ENCODE data around the gene BABAM1. TPM values are rescaled to one million over a fixed set of nuclear protein-coding genes. Genes with fewer than 3 reads are reported as not detected.
A peak's percentile ranks its signal among the peaks of the same experiment; 100 is the strongest.

BABAM1 gene
- total and polyA plus RNA-seq, 2 donors (not counting 1 experiment from before 2014, with no cell fraction given): 68.8 to 74.3 TPM

- H3K27ac ChIP-seq (ENCODE audit: insufficient read depth, low read length): no peak overlapping the region
- no peak overlapping the region for H3K9ac ChIP-seq (ENCODE audit: insufficient read depth, low read length)
- no peak overlapping the region for H3K4me2 ChIP-seq (ENCODE audit: extremely low read depth, insufficient read depth, low read length)
- no peak overlapping the region for H3K4me3 ChIP-seq (replicated peaks in 1 of 4; ENCODE audit: control extremely low read depth in 1 of 4, insufficient read depth in 1 of 4, low read depth in 3 of 4, low read length in 4 of 4)
- TF ChIP-seq EZH2 (IDR thresholded peaks at IDR 0.05; ENCODE audit: low read length, missing control alignments): no peak
- TF ChIP-seq CTCF (conservative IDR thresholded peaks at IDR 0.05 in 1 of 2, IDR thresholded peaks at IDR 0.05 in 1 of 2; ENCODE audit: low read depth in 1 of 2, low read length in 2 of 2): no peak
- no peak overlapping the region for H2AFZ ChIP-seq (ENCODE audit: low read length)
- H3K79me2 ChIP-seq (ENCODE audit: control insufficient read depth, insufficient read depth, low read length): no peaks in the 10 kb centered on the region
- no peak for DNase-seq (ENCODE audit: low read depth in 2 of 2)
- peaks cover 18% of the 10 kb centered on the region for H3K36me3 ChIP-seq (ENCODE audit: control insufficient read depth, insufficient read depth, low read length)
- H4K20me1 ChIP-seq (ENCODE audit: control insufficient read depth, extremely low read depth, insufficient read depth, low read length): no peaks in the 10 kb centered on the region
- no peaks in the 10 kb centered on the region for H3K4me1 ChIP-seq (ENCODE audit: control insufficient read depth, extremely low read depth, insufficient read depth, low read length)
- no peaks in the 10 kb centered on the region for H3K9me3 ChIP-seq (ENCODE audit: control insufficient read depth, insufficient read depth, low read depth, low read length)
- H3K27me3 ChIP-seq (ENCODE audit: control insufficient read depth, insufficient read depth, low read length): no peaks in the 10 kb centered on the region
These were observed 8.4 kb downstream of the BABAM1 start for GRCh38 chr19:17275441-17276175.

- H3K9ac ChIP-seq (ENCODE audit: insufficient read depth, low read length): no peak overlapping the region
- DNase-seq (ENCODE audit: low read depth in 2 of 2): no peak
- no peaks in the 10 kb centered on the region for H3K4me1 ChIP-seq (ENCODE audit: control insufficient read depth, extremely low read depth, insufficient read depth, low read length)
- no peak overlapping the region for H2AFZ ChIP-seq (ENCODE audit: low read length)
- H3K27ac ChIP-seq (ENCODE audit: insufficient read depth, low read length): no peak overlapping the region
- H3K4me3 ChIP-seq (replicated peaks in 1 of 4; ENCODE audit: control extremely low read depth in 1 of 4, insufficient read depth in 1 of 4, low read depth in 3 of 4, low read length in 4 of 4): no peak overlapping the region
- no peaks in the 10 kb centered on the region for H3K79me2 ChIP-seq (ENCODE audit: control insufficient read depth, insufficient read depth, low read length)
- peaks cover 9% of the 10 kb centered on the region for H3K36me3 ChIP-seq (ENCODE audit: control insufficient read depth, insufficient read depth, low read length)
- H4K20me1 ChIP-seq (ENCODE audit: control insufficient read depth, extremely low read depth, insufficient read depth, low read length): no peaks in the 10 kb centered on the region
- no peaks in the 10 kb centered on the region for H3K27me3 ChIP-seq (ENCODE audit: control insufficient read depth, insufficient read depth, low read length)
- no peaks in the 10 kb centered on the region for H3K9me3 ChIP-seq (ENCODE audit: control insufficient read depth, insufficient read depth, low read depth, low read length)
- no peak overlapping the region for H3K4me2 ChIP-seq (ENCODE audit: extremely low read depth, insufficient read depth, low read length)
- TF ChIP-seq CTCF (conservative IDR thresholded peaks at IDR 0.05 in 1 of 2, IDR thresholded peaks at IDR 0.05 in 1 of 2; ENCODE audit: low read depth in 1 of 2, low read length in 2 of 2) (no peak), EZH2 (IDR thresholded peaks at IDR 0.05; ENCODE audit: low read length, missing control alignments) (no peak)
These were observed 12.2 kb downstream of the BABAM1 start for GRCh38 chr19:17279436-17279835.

- peak within 1 kb of the TSS; percentile 11 to 48 (median 21) for H3K4me3 ChIP-seq (replicated peaks in 1 of 4; ENCODE audit: control extremely low read depth in 1 of 4, insufficient read depth in 1 of 4, low read depth in 3 of 4, low read length in 4 of 4)
- H3K79me2 ChIP-seq (ENCODE audit: control insufficient read depth, insufficient read depth, low read length): no peaks in the 10 kb centered on the region
- H3K27ac ChIP-seq (ENCODE audit: insufficient read depth, low read length): no peak within 1 kb of the TSS
- H3K27me3 ChIP-seq (ENCODE audit: control insufficient read depth, insufficient read depth, low read length): no peaks in the 10 kb centered on the region
- no peaks in the 10 kb centered on the region for H3K9me3 ChIP-seq (ENCODE audit: control insufficient read depth, insufficient read depth, low read depth, low read length)
- TF ChIP-seq CTCF (conservative IDR thresholded peaks at IDR 0.05 in 1 of 2, IDR thresholded peaks at IDR 0.05 in 1 of 2; ENCODE audit: low read depth in 1 of 2, low read length in 2 of 2) (no peak), EZH2 (IDR thresholded peaks at IDR 0.05; ENCODE audit: low read length, missing control alignments) (no peak)
- H3K4me2 ChIP-seq (ENCODE audit: extremely low read depth, insufficient read depth, low read length): peak within 1 kb of the TSS; percentile 75
- H3K36me3 ChIP-seq (ENCODE audit: control insufficient read depth, insufficient read depth, low read length): peaks cover 6% of the 10 kb centered on the region
- H3K4me1 ChIP-seq (ENCODE audit: control insufficient read depth, extremely low read depth, insufficient read depth, low read length): no peaks in the 10 kb centered on the region
- peak within 1 kb of the TSS; percentile 20 for H3K9ac ChIP-seq (ENCODE audit: insufficient read depth, low read length)
- H2AFZ ChIP-seq (ENCODE audit: low read length): peak within 1 kb of the TSS; percentile 55
- DNase-seq (ENCODE audit: low read depth in 2 of 2): no peak
- H4K20me1 ChIP-seq (ENCODE audit: control insufficient read depth, extremely low read depth, insufficient read depth, low read length): no peaks in the 10 kb centered on the region
These were observed 14.4 kb downstream of the BABAM1 start, which contains the start of gene ANKLE1 for GRCh38 chr19:17281391-17282304. Gene ANKLE1 (plus strand): TSS chr19:17281901. CDS start chr19:17281921, 20 bp downstream.
